Hepatocyte (in vitro differentiated cells): ENCODE measurements around the gene CD7.

Source experiments
- EZH2 ChIP-seq: fragments of 200-600 bp; sonication (generic); IDR thresholded peaks from 2 replicates; pipeline ENCODE4 v1.6.1; 2016; ENCODE audit warnings: antibody characterized with exemption, mild to moderate bottlenecking, borderline replicate concordance
- TF ChIP-seq, protein P1 (sequence below): fragments of 200-600 bp; sonication (generic); IDR thresholded peaks from 2 replicates; pipeline ENCODE4 v1.5.1; 2016; ENCODE audit warnings: antibody characterized with exemption, mild to moderate bottlenecking; ENCODE audit not compliant: poor library complexity

DNA sequence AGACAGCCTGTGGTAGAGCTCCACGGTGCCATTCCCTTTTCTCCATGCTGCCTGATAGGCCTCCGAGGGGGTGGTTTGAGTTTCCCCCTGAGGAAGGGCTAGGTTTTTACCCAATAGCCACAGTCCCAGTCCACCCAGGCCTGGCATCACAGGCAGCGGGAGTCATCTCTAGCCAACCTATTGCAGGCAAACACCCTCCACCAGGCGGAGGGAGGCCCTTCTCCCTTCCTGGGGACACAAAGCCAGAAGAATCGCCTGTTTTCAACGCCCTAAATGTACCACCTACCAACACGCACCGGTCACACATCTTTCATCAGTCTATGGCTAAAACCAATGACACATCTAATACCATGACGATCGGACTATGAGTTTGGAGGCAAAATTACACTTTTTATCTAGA, 51.3 kb downstream of the CD7 start:
- TF ChIP-seq, protein P1, sequence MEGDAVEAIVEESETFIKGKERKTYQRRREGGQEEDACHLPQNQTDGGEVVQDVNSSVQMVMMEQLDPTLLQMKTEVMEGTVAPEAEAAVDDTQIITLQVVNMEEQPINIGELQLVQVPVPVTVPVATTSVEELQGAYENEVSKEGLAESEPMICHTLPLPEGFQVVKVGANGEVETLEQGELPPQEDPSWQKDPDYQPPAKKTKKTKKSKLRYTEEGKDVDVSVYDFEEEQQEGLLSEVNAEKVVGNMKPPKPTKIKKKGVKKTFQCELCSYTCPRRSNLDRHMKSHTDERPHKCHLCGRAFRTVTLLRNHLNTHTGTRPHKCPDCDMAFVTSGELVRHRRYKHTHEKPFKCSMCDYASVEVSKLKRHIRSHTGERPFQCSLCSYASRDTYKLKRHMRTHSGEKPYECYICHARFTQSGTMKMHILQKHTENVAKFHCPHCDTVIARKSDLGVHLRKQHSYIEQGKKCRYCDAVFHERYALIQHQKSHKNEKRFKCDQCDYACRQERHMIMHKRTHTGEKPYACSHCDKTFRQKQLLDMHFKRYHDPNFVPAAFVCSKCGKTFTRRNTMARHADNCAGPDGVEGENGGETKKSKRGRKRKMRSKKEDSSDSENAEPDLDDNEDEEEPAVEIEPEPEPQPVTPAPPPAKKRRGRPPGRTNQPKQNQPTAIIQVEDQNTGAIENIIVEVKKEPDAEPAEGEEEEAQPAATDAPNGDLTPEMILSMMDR: no peak
- TF ChIP-seq EZH2: no peak
